Measurements from ENCODE around the gene ZMYM3. TPM values are rescaled to one million over a fixed set of nuclear protein-coding genes. Genes with fewer than 3 reads are reported as not detected.

The ZMYM3 gene
- total and polyA plus RNA-seq, 9 of the 15 experiments (the other 6 are each of a cell fraction or from before 2014, with no cell fraction given), result 4.3 to 36.3 (median 16.8) TPM

- TF ChIP-seq ZBTB26 (CRISPR knock-in tag; IDR thresholded peaks at IDR 0.05), result peak; percentile 63; the same call in 1 of the 2 replicates
- TF ChIP-seq PHF8 (IDR thresholded peaks at IDR 0.05; ENCODE audit: borderline replicate concordance, low read length), result no peak
- peak; percentile 22; the same call in 1 of the 2 replicates for TF ChIP-seq ATF3 (IDR thresholded peaks at IDR 0.05)
- TF ChIP-seq ATF3 (CRISPR knock-in tag; conservative IDR thresholded peaks at IDR 0.05), result no peak
- no peak for TF ChIP-seq ZNF445 (CRISPR knock-in tag; IDR thresholded peaks at IDR 0.05; ENCODE audit: low read depth)
- TF ChIP-seq ZNF76 (CRISPR knock-in tag; IDR thresholded peaks at IDR 0.05; ENCODE audit: borderline replicate concordance), result no peak
- TF ChIP-seq KAT7 (CRISPR knock-in tag; IDR thresholded peaks at IDR 0.05; ENCODE audit: borderline replicate concordance), result no peak
- TF ChIP-seq NR0B1 (IDR thresholded peaks at IDR 0.05; ENCODE audit: partially characterized antibody), result no peak
- TF ChIP-seq VEZF1 (CRISPR knock-in tag; IDR thresholded peaks at IDR 0.05), result peak; percentile 69
- no peak for TF ChIP-seq ESRRB (CRISPR knock-in tag; IDR thresholded peaks at IDR 0.05; ENCODE audit: borderline replicate concordance)
- no peak for TF ChIP-seq SMARCC2 (IDR thresholded peaks at IDR 0.05; ENCODE audit: low read depth)
- no peak for TF ChIP-seq ARID3B (CRISPR knock-in tag; IDR thresholded peaks at IDR 0.05; ENCODE audit: borderline replicate concordance)
- no peak for TF ChIP-seq ZNF274 (IDR thresholded peaks at IDR 0.05; ENCODE audit: borderline replicate concordance, low read depth, low read length)
- TF ChIP-seq ZNF583 (CRISPR knock-in tag; IDR thresholded peaks at IDR 0.05), result no peak
- no peak for TF ChIP-seq AFF1 (IDR thresholded peaks at IDR 0.05; ENCODE audit: low read depth in 1 of 2, partially characterized antibody in 2 of 2)
Observed at GRCh38 chrX:71282514-71283402, 28.8 kb upstream of the ZMYM3 start (continued).

All from K562 (cell line).